DND-41 (cell line): ENCODE measurements around the gene DCLK1.

ENCODE experiments used
- CTCF ChIP-seq: IDR thresholded peaks from 2 replicates; pipeline ENCODE4 v1.5.1; 2012; ENCODE audit warnings: borderline replicate concordance, low read length, moderate library complexity, mild to moderate bottlenecking; ENCODE audit not compliant: poor library complexity, severe bottlenecking; ENCODE audit errors: extremely low read depth
- EZH2 ChIP-seq: IDR thresholded peaks from 3 replicates; pipeline ENCODE4 v1.6.1; 2012; ENCODE audit warnings: borderline replicate concordance, low read depth, mild to moderate bottlenecking, moderate library complexity, low read length, inconsistent platforms; ENCODE audit not compliant: severe bottlenecking

- TF ChIP-seq CTCF = no peak
- no peak for TF ChIP-seq EZH2
Observed at GRCh38 chr13:35781036-35782000, 349.9 kb downstream of the DCLK1 start.
